ENCODE results near the gene TCF25.

DNA sequence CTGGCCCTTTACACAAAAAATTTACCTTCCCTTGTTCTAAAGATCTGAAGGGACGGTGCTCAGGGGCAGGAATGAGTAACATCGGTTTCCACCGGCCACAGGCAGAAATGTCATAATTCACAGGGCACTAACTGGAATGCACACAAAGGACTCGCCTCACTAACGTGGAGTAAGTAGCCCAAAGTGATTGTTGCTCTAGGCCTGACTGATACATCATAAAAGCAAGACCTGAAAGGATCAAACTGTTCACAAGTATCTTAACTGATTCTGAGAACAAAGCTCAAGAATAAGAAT is 8.9 kb upstream of the TCF25 start:
- TF ChIP-seq POLR2A (IDR thresholded peaks at IDR 0.05) (no peak), POLR2AphosphoS5 (IDR thresholded peaks at IDR 0.05) (no peak)
- TF ChIP-seq, protein P1, sequence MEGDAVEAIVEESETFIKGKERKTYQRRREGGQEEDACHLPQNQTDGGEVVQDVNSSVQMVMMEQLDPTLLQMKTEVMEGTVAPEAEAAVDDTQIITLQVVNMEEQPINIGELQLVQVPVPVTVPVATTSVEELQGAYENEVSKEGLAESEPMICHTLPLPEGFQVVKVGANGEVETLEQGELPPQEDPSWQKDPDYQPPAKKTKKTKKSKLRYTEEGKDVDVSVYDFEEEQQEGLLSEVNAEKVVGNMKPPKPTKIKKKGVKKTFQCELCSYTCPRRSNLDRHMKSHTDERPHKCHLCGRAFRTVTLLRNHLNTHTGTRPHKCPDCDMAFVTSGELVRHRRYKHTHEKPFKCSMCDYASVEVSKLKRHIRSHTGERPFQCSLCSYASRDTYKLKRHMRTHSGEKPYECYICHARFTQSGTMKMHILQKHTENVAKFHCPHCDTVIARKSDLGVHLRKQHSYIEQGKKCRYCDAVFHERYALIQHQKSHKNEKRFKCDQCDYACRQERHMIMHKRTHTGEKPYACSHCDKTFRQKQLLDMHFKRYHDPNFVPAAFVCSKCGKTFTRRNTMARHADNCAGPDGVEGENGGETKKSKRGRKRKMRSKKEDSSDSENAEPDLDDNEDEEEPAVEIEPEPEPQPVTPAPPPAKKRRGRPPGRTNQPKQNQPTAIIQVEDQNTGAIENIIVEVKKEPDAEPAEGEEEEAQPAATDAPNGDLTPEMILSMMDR (IDR thresholded peaks at IDR 0.05): no peak
